GM06990 (cell line): ENCODE results near the gene PIGM.
"Not testable (repeated sequence)": the region's sequence is repeated elsewhere in the genome, so short reads cannot be mapped to it uniquely, and the experiment has no call there.

ENCODE experiments used
- DNase-seq: peaks from one replicate; pipeline ENCODE4 v3.0.0-alpha.2; 2011; ENCODE audit not compliant: insufficient read length; ENCODE audit errors: extremely low read depth
- H3K27me3 ChIP-seq: replicated peaks from 2 replicates; pipeline ENCODE4 v1.6.0; 2011; ENCODE audit warnings: low read length; ENCODE audit not compliant: control insufficient read depth, insufficient read depth
- H3K36me3 ChIP-seq: 2 replicates; pipeline ENCODE4 v1.5.1; 2011; ENCODE audit warnings: low read length; ENCODE audit not compliant: control insufficient read depth, insufficient read depth
- H3K4me3 ChIP-seq: replicated peaks from 2 replicates; pipeline ENCODE4 v1.5.1; 2011; ENCODE audit warnings: low read depth, mild to moderate bottlenecking, control low read depth, low read length
- TF ChIP-seq, protein P1 (sequence below): IDR thresholded peaks from 2 replicates; pipeline ENCODE4 v1.5.1; 2011; ENCODE audit warnings: low read length, control low read depth, mild to moderate bottlenecking, inconsistent platforms; ENCODE audit not compliant: insufficient read depth, poor library complexity, severe bottlenecking

Gene PIGM

GRCh38 chr1:160056648-160057169 lies 24.9 kb upstream of the PIGM start:
- DNase-seq = no peak
- no peak overlapping the region for H3K4me3 ChIP-seq
- H3K36me3 ChIP-seq = no peaks in the 10 kb centered on the region
- H3K27me3 ChIP-seq = peaks cover 2% of the 10 kb centered on the region
- TF ChIP-seq, protein P1, sequence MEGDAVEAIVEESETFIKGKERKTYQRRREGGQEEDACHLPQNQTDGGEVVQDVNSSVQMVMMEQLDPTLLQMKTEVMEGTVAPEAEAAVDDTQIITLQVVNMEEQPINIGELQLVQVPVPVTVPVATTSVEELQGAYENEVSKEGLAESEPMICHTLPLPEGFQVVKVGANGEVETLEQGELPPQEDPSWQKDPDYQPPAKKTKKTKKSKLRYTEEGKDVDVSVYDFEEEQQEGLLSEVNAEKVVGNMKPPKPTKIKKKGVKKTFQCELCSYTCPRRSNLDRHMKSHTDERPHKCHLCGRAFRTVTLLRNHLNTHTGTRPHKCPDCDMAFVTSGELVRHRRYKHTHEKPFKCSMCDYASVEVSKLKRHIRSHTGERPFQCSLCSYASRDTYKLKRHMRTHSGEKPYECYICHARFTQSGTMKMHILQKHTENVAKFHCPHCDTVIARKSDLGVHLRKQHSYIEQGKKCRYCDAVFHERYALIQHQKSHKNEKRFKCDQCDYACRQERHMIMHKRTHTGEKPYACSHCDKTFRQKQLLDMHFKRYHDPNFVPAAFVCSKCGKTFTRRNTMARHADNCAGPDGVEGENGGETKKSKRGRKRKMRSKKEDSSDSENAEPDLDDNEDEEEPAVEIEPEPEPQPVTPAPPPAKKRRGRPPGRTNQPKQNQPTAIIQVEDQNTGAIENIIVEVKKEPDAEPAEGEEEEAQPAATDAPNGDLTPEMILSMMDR = no peak

DNA sequence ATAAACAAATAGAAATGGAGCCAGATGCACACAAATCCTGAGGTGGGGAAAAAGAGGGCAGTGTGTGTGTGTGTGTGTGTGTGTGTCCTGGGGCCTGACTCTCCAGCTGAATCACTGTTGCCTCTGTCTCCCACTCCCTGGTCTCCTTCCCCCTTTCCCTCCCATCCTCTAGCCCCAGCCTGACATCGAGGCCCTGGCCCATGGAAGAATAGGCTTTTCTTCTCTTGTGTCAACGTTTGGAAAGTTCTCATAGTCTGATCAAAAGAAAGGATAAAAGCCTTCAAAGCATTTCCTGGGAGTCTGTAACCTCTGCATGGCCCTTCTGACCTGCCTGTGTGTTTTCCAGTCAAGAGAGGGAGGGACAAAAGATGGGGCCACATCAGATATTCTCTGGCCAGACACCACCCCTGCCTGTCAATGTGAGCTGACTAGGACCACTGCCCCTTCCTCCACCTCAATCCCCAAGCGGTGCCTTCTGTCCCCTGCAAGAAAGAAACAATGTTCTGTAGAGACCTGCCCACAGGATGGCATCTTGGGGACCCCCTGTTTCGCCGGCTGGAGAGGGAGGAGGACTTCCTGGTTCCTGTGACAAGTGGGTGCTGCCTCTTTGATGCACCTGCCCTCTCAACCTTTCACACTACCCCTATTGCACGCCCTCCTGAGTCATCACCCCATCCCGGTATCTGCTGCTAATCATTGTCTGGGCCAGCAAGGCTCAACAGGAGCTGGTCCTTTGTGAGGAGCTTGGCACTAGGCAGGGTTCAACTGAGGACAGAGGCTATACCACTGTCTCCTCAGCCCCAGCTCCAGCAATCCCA lies 22.0 kb upstream of the PIGM start:
- DNase-seq = no peak
- Histone ChIP-seq H3K27me3 (peaks cover 2% of the 10 kb centered on the region), H3K36me3 (no peaks in the 10 kb centered on the region), H3K4me3 (no peak overlapping the region)
- TF ChIP-seq, protein P1 = no peak

GRCh38 chr1:160052936-160053335 lies 21.1 kb upstream of the PIGM start:
- H3K27me3 ChIP-seq = peaks cover 2% of the 10 kb centered on the region
- TF ChIP-seq, protein P1 = no peak

DNA sequence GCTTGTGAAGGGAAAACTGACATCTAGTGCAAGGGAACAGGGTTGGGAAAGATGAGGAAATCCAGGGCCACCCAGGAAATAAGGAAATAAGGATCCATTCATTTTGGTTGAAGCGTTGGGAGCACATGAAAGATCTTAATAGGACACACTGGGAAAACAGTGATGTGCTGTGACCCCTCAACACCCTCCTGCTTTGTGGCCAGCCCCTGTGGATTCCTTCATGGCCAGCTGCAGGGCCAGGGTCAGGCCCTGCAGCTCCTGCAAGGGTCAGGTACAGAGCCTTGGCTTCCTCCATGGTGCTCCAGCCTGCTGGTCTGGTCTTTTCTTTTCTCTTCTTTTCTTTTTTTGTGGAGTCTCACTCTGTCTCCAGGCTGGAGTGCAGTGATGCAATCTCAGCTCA lies 18.8 kb upstream of the PIGM start:
- Histone ChIP-seq H3K4me3 (no peak overlapping the region), H3K36me3 (no peaks in the 10 kb centered on the region), H3K27me3 (no peaks in the 10 kb centered on the region; the same call in none of the 2 replicates)
- TF ChIP-seq, protein P1 = no peak
- no peak for DNase-seq

More at GRCh38 chr1:160052936-160053335, 21.1 kb upstream of the PIGM start:
- Histone ChIP-seq H3K36me3 (no peaks in the 10 kb centered on the region), H3K4me3 (no peak overlapping the region)
- no peak for DNase-seq

DNA sequence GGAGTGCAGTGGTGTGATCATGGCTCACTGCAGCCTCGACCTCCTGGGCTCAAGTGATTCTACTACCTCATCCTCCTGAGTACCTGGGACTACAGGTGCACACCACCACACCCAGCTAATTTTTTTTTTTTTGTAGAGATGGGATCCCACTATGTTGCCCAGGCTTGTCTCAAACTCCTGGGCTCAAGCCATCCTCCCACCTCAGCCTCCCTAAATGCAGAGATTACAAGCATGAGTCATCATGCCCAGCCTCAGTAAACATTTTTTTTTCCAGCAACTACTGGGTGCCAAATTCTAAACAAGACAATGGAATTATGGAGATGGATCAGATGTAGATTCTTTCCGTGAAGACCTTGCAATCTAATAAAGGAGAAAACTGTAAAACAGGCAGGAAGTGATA lies 18.4 kb upstream of the PIGM start:
- not testable (repeated sequence) for DNase-seq

DNA sequence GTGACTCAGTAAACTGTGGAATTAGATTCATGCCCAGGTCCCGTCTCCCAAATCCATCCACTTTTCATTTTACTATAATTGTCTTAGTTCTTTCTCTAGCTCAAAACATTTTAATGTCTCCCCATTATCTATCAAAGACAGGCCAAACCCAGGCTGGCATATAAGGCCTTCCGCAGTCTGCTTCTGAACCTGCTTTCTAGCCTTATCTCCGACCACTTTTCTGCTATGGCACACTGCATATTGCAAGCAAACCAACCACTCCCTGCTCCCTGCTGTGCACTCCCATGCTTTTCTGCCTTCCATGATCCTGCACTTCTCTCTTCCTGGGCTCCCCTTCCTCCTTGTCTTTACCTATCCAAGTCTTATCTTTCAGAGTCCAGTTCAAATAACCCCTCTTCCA lies 17.3 kb upstream of the PIGM start:
- DNase-seq = no peak
- H3K4me3 ChIP-seq = no peak overlapping the region
- TF ChIP-seq, protein P1 = no peak
- H3K36me3 ChIP-seq = no peaks in the 10 kb centered on the region
- no peaks in the 10 kb centered on the region; the same call in none of the 2 replicates for H3K27me3 ChIP-seq

More for the DNA sequence above, 18.4 kb upstream of the PIGM start:
- H3K27me3 ChIP-seq, H3K36me3 ChIP-seq, H3K4me3 ChIP-seq: not testable (repeated sequence)
